DOHH2 (cell line): ENCODE measurements around the gene NME2.

ENCODE experiments used
- EZH2phosphoT487 ChIP-seq: fragments of 200-600 bp; sonication (generic); IDR thresholded peaks from 2 replicates; pipeline ENCODE4 v1.6.1; 2017; ENCODE audit warnings: borderline replicate concordance, mild to moderate bottlenecking, antibody characterized with exemption, low read length, moderate library complexity, mixed read lengths
- TF ChIP-seq, protein P1 (sequence below): fragments of 200-600 bp; sonication (generic); IDR thresholded peaks from one replicate; pipeline ENCODE4 v1.5.1; 2014; ENCODE audit warnings: antibody characterized with exemption, mild to moderate bottlenecking, low read depth, low read length; ENCODE audit not compliant: poor library complexity, severe bottlenecking

- TF ChIP-seq, protein P1, sequence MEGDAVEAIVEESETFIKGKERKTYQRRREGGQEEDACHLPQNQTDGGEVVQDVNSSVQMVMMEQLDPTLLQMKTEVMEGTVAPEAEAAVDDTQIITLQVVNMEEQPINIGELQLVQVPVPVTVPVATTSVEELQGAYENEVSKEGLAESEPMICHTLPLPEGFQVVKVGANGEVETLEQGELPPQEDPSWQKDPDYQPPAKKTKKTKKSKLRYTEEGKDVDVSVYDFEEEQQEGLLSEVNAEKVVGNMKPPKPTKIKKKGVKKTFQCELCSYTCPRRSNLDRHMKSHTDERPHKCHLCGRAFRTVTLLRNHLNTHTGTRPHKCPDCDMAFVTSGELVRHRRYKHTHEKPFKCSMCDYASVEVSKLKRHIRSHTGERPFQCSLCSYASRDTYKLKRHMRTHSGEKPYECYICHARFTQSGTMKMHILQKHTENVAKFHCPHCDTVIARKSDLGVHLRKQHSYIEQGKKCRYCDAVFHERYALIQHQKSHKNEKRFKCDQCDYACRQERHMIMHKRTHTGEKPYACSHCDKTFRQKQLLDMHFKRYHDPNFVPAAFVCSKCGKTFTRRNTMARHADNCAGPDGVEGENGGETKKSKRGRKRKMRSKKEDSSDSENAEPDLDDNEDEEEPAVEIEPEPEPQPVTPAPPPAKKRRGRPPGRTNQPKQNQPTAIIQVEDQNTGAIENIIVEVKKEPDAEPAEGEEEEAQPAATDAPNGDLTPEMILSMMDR, result no peak
- TF ChIP-seq EZH2phosphoT487, result no peak
Observed at GRCh38 chr17:51188271-51188833, 22.1 kb downstream of the NME2 start.
